Muscle of leg (tissue), 11 donors: ENCODE results near the gene PFDN5. TPM values are rescaled to one million over a fixed set of nuclear protein-coding genes. Genes with fewer than 3 reads are reported as not detected.
"Not testable (repeated sequence)": the region's sequence is repeated elsewhere in the genome, so short reads cannot be mapped to it uniquely, and the experiment has no call there.

Experiments
- DNase-seq: peaks from one replicate; pipeline ENCODE4 v3.0.0; 2013
- H3K27ac ChIP-seq: one replicate; pipeline ENCODE4 v1.5.1; 2013; ENCODE audit warnings: mild to moderate bottlenecking, low read length, control low read depth
- H3K27me3 ChIP-seq: one replicate; pipeline ENCODE4 v1.6.1; 2013; ENCODE audit warnings: low read length; ENCODE audit not compliant: control insufficient read depth, insufficient read depth
- H3K36me3 ChIP-seq: one replicate; pipeline ENCODE4 v1.6.1; 2013; ENCODE audit warnings: low read length; ENCODE audit not compliant: control insufficient read depth, insufficient read depth
- H3K4me1 ChIP-seq: one replicate; pipeline ENCODE4 v1.6.1; 2013; ENCODE audit warnings: low read length; ENCODE audit not compliant: control insufficient read depth, insufficient read depth
- H3K4me3 ChIP-seq: one replicate; pipeline ENCODE4 v1.5.1; 2013; ENCODE audit warnings: low read length, control low read depth
- H3K9me3 ChIP-seq: replicated peaks from 2 replicates; pipeline ENCODE4 v1.6.1; 2013; ENCODE audit warnings: low read depth, low read length; ENCODE audit not compliant: control insufficient read depth
- WGBS: methylation state at CpG from one replicate; pipeline ENCODE4 v1.1.5; 2013; ENCODE audit warnings: missing lambda C conversion rate; ENCODE audit not compliant: insufficient coverage; 5-methylcytosine and 5-hydroxymethylcytosine counted together
- polyA plus RNA-seq, 8 donors: library from polyadenylated mRNA; unstranded; fragments of 120-200 nt; gene quantifications; one replicate each; pipeline versions ENCODE4 v1.2.1 to v1.2.3, GENCODE V29; 2013; ENCODE audit warnings: inconsistent platforms in 1 of 8, low replicate concordance in 1 of 8; ENCODE audit not compliant: insufficient read length in 8 of 8, insufficient read depth in 1 of 8
- total RNA-seq: library from RNA; stranded (reverse); fragments of 120-200 nt; gene quantifications from one replicate; pipeline ENCODE4 v1.2.4, GENCODE V29; 2013

The PFDN5 gene
- total and polyA plus RNA-seq, 9 donors = 451 to 875 (median 540) TPM

DNA sequence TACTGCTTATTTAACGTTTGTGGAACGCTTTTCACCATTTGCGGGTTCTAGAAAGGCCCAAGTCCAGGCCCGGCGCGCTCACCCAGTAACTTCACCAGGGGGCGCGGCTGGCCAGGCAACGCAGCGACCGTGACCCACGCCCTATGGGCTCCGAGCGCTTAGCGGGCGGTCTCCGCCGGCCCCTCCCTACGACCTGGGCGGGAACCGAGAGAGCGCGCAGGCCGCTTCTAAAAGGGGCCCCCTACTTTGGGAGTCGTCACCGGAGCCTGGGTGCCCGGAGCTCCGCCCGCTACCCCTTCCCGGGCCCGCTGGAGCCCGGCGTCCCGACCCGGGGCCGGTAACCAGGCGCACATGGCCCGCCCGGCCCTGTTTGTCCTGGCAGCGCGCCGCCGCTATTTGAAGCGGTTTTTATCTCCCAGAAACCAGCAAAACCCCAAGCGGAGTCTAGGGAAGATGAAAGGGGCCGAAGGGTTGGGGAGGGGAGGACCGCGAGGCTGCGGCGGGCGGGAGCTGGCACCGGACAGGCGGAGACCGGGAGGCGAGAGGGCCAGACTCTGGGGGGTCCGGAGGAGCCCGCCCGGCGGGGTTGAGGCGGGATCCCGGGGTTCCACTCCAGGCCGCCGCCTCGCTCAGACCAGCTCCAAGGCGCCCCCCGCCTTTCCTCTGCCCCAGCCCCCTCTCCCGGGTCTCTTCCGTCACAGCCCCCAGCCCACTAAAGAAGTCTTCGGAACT is 29.6 kb downstream of the PFDN5 start:
- Histone ChIP-seq H3K4me3 (peak overlapping the region; percentile 80), H3K4me1 (peaks cover 26% of the 10 kb centered on the region), H3K36me3 (peaks cover 6% of the 10 kb centered on the region), H3K9me3 (no peaks in the 10 kb centered on the region), H3K27ac (peak overlapping the region; percentile 95), H3K27me3 (peaks cover 12% of the 10 kb centered on the region)
- DNase-seq = peak; percentile 97
- under 1% methylated on average over 53 of the region's 69 CpGs for WGBS

DNA sequence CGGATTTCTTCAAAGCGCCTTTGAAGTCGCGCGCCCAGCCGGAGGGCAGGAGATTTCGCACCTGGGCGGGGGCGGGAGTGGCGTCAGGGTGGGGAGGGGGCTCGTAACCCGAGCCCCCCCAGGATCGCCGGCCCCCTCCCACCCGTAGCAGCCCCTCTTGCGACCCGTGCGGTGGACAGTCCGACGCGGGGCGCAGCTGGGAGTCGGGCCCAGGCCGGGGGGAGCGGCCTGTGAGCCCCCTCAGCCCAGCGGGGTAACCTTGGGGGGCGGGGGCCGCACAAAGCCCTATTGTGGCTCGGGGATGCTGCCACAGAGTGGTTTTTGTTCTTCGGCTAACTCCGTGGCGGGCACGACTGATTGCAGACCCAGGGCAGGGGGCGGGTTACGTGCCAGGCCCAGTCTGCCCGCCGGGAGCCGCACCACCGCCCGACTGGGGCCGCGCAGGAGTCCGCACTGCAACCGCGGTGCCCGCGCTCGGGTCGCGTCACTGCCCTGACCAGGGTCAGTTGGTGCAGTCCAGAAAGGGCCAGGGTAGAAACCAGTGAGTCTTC is 30.2 kb downstream of the PFDN5 start:
- peaks cover 12% of the 10 kb centered on the region for H3K27me3 ChIP-seq
- H3K36me3 ChIP-seq = no peaks in the 10 kb centered on the region
- under 1% methylated on average over 39 of the region's 50 CpGs for WGBS
- no peaks in the 10 kb centered on the region for H3K9me3 ChIP-seq
- DNase-seq = peak; percentile 59
- H3K4me1 ChIP-seq = peaks cover 22% of the 10 kb centered on the region
- H3K27ac ChIP-seq = peak overlapping the region; percentile 95
- H3K4me3 ChIP-seq = peak overlapping the region; percentile 80

GRCh38 chr12:53326460-53327185 is 31.3 kb downstream of the PFDN5 start:
- H3K27ac ChIP-seq = no peak overlapping the region
- no peak for DNase-seq
- H3K9me3 ChIP-seq = no peaks in the 10 kb centered on the region
- peaks cover 15% of the 10 kb centered on the region for H3K27me3 ChIP-seq
- H3K36me3 ChIP-seq = no peaks in the 10 kb centered on the region
- WGBS = 80% methylated on average over 2 of the region's 8 CpGs
- H3K4me3 ChIP-seq = no peak overlapping the region
- peaks cover 20% of the 10 kb centered on the region for H3K4me1 ChIP-seq

DNA sequence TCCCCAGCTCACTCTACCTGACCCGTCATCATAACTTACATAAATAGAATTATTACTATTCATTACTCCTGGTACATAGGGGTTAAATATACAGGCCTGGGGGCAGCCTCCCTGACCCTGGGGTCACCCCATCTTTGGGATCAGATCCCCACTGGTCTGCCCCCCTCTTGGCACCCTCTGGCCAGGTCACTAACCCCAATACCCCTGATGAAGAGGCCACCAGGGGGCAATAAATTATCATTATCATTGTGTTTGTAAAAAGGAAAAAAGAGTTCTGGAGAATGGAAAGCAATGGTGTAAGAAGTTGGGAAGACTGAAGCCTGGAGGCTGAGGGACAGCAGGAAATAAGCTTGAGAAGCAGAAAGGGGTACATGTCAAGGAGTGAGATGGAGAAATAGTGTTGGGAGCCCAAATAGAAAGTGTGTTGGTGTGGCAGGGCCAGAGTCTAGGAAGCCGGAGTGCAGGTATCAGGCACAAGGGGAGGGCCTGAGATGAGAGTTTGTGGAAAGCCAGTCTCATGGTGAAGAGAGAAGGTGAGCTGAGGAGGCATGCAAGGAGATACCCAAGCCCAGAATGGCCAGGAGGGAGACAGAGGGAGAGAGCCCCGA is 32.2 kb downstream of the PFDN5 start:
- Histone ChIP-seq H3K4me1 (peaks cover 17% of the 10 kb centered on the region), H3K9me3 (no peaks in the 10 kb centered on the region), H3K27ac (no peak overlapping the region), H3K4me3 (no peak overlapping the region), H3K27me3 (peaks cover 17% of the 10 kb centered on the region), H3K36me3 (no peaks in the 10 kb centered on the region)
- WGBS = 62% methylated on average over 2 of the region's 3 CpGs
- DNase-seq = no peak

GRCh38 chr12:53328043-53328435 is 32.7 kb downstream of the PFDN5 start:
- no peaks in the 10 kb centered on the region for H3K9me3 ChIP-seq
- H3K27me3 ChIP-seq = peaks cover 22% of the 10 kb centered on the region
- no peak overlapping the region for H3K27ac ChIP-seq
- no peak for DNase-seq
- H3K4me3 ChIP-seq = no peak overlapping the region
- H3K36me3 ChIP-seq = no peaks in the 10 kb centered on the region
- WGBS = 34% methylated on average over 15 of the region's 16 CpGs
- peaks cover 17% of the 10 kb centered on the region for H3K4me1 ChIP-seq

GRCh38 chr12:53330671-53331070 is 35.3 kb downstream of the PFDN5 start:
- Histone ChIP-seq H3K36me3 (no peaks in the 10 kb centered on the region), H3K27me3 (peaks cover 36% of the 10 kb centered on the region), H3K4me1 (peaks cover 5% of the 10 kb centered on the region), H3K9me3 (no peaks in the 10 kb centered on the region), H3K27ac (peak overlapping the region; percentile 59), H3K4me3 (no peak overlapping the region)
- DNase-seq = peak; percentile 52
- 48% methylated on average over 2 of the region's 5 CpGs for WGBS

GRCh38 chr12:53332339-53332738 is 37.0 kb downstream of the PFDN5 start:
- not testable (repeated sequence) for H3K36me3 ChIP-seq, DNase-seq, H3K4me1 ChIP-seq, H3K27ac ChIP-seq, H3K4me3 ChIP-seq, H3K9me3 ChIP-seq
- peaks cover 48% of the 10 kb centered on the region for H3K27me3 ChIP-seq

- Histone ChIP-seq H3K9me3 (no peaks in the 10 kb centered on the region), H3K4me1 (peaks cover 8% of the 10 kb centered on the region), H3K4me3 (no peak overlapping the region), H3K36me3 (no peaks in the 10 kb centered on the region), H3K27ac (no peak overlapping the region), H3K27me3 (peaks cover 52% of the 10 kb centered on the region)
- 57% methylated on average over 7 of the region's 15 CpGs for WGBS
- DNase-seq = no peak
Measured at GRCh38 chr12:53332744-53333143, 37.4 kb downstream of the PFDN5 start.

GRCh38 chr12:53333289-53333688 is 37.9 kb downstream of the PFDN5 start:
- Histone ChIP-seq H3K27ac (no peak overlapping the region), H3K36me3 (no peaks in the 10 kb centered on the region), H3K4me3 (no peak overlapping the region), H3K4me1 (peaks cover 8% of the 10 kb centered on the region), H3K9me3 (no peaks in the 10 kb centered on the region), H3K27me3 (peaks cover 52% of the 10 kb centered on the region)
- 68% methylated on average over 2 of the region's 4 CpGs for WGBS
- DNase-seq = no peak

GRCh38 chr12:53333845-53334244 is 38.5 kb downstream of the PFDN5 start:
- Histone ChIP-seq H3K4me1 (peaks cover 8% of the 10 kb centered on the region), H3K27me3 (peaks cover 55% of the 10 kb centered on the region), H3K4me3 (no peak overlapping the region), H3K36me3 (no peaks in the 10 kb centered on the region), H3K27ac (no peak overlapping the region), H3K9me3 (no peaks in the 10 kb centered on the region)
- DNase-seq = no peak
- WGBS = 84% methylated on average over 4 of the region's 7 CpGs
